NOMO-1 (cell line): ENCODE measurements around the gene RCAN1.
"Not testable (repeated sequence)": the region's sequence is repeated elsewhere in the genome, so short reads cannot be mapped to it uniquely, and the experiment has no call there.

Experiments used
- DNase-seq, 2 experiments: peaks; one replicate each; lab custom pipeline; 2025; ENCODE audit not compliant: unreplicated experiment in 2 of 2; lab: John Stamatoyannopoulos, UW

The RCAN1 gene

DNA sequence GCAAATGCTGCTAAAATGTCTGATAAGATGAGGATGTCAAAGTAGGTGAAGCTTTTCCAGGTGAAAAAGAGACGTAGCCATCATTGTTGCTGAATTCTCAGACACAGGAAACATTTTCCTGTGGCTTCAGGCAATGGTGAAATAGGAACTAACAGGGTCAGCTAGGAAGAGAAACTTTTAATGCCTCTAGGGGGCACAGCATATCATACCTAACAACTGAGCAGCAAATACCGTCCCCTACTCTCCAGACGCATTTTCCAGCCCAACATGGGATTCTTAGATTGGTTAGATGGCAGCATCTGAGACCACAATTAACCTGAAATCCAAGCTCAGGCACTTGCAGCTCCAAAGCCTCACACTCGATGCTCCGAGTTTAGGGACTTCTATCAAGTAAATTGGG lies 131.1 kb downstream of the RCAN1 start:
- DNase-seq: not testable (repeated sequence)

GRCh38 chr21:34483435-34483834 lies 131.5 kb downstream of the RCAN1 start:
- DNase-seq: not testable (repeated sequence)

DNA sequence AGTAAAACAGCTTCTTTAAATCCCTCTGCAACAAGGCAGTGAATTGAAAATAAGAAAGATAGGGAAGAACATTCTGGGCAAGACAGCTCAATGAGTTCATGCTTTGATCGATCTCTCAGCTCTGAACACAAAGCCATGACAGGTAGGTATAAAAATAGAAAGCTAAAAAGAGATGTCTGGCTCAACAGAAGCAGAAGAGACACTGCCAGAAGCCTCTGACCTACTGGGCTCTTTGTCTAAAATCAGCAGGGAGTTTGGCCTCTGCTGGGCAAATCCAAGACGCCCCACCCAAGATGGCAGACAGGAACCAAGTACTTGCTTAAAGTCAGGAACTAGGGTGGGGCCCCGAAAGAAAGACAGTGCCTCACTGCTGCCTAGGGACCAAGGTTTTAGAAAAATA lies 147.6 kb downstream of the RCAN1 start:
- not testable (repeated sequence) for DNase-seq
